ENCODE results near the gene KLRG1.

DNA sequence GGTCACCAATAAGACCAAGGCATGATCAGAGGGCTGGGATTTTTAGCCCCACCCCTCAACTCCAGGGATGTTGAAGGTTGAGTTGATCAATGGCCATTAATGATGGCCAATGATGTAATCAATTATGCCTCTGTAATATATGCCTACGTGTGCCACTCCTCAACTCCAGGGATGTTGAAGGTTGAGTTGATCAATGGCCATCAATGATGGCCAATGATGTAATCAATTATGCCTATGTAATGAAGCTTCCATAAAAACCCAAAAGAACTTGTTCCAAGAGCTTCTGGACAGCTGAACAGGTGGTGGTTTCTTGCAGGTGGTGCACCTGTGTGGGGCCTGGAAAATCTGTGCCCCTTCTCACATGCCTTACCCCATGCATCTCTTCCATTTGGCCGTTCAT, 33.2 kb downstream of the KLRG1 start:
- TF ChIP-seq, protein P1, sequence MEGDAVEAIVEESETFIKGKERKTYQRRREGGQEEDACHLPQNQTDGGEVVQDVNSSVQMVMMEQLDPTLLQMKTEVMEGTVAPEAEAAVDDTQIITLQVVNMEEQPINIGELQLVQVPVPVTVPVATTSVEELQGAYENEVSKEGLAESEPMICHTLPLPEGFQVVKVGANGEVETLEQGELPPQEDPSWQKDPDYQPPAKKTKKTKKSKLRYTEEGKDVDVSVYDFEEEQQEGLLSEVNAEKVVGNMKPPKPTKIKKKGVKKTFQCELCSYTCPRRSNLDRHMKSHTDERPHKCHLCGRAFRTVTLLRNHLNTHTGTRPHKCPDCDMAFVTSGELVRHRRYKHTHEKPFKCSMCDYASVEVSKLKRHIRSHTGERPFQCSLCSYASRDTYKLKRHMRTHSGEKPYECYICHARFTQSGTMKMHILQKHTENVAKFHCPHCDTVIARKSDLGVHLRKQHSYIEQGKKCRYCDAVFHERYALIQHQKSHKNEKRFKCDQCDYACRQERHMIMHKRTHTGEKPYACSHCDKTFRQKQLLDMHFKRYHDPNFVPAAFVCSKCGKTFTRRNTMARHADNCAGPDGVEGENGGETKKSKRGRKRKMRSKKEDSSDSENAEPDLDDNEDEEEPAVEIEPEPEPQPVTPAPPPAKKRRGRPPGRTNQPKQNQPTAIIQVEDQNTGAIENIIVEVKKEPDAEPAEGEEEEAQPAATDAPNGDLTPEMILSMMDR (conservative IDR thresholded peaks at IDR 0.05; ENCODE audit: low read length), result no peak
- TF ChIP-seq EZH2phosphoT487 (IDR thresholded peaks at IDR 0.05; ENCODE audit: borderline replicate concordance, low read depth, low read length), result no peak

All from OCI-LY7 (cell line).